Endodermal cell (in vitro differentiated cells): ENCODE results near the gene NPBWR2. TPM values are rescaled to one million over a fixed set of nuclear protein-coding genes. Genes with fewer than 3 reads are reported as not detected.
"Not testable (repeated sequence)": the region's sequence is repeated elsewhere in the genome, so short reads cannot be mapped to it uniquely, and the experiment has no call there.

Experiments
- DNase-seq: peaks from one replicate; pipeline ENCODE4 v3.0.0-alpha.2; 2017
- H3K27ac ChIP-seq: 2 replicates; pipeline ENCODE4 v1.5.1; 2013; ENCODE audit warnings: mild to moderate bottlenecking, low read depth, low read length, moderate library complexity
- H3K27me3 ChIP-seq: 2 replicates; pipeline ENCODE4 v1.6.1; 2013; ENCODE audit warnings: mild to moderate bottlenecking, low read length, moderate library complexity; ENCODE audit not compliant: insufficient read depth, control insufficient read depth, poor library complexity, severe bottlenecking
- H3K36me3 ChIP-seq: 2 replicates; pipeline ENCODE4 v1.7.0; 2013; ENCODE audit warnings: mild to moderate bottlenecking, low read length, moderate library complexity; ENCODE audit not compliant: control insufficient read depth, insufficient read depth
- H3K4me1 ChIP-seq: one replicate; pipeline ENCODE4 v1.7.0; 2013; ENCODE audit warnings: low read length; ENCODE audit not compliant: control insufficient read depth, insufficient read depth
- H3K4me3 ChIP-seq: 2 replicates; pipeline ENCODE4 v1.5.1; 2013; ENCODE audit warnings: mild to moderate bottlenecking, low read length, moderate library complexity
- H3K9ac ChIP-seq: 2 replicates; pipeline ENCODE4 v1.6.1; 2013; ENCODE audit warnings: mild to moderate bottlenecking, low read length, moderate library complexity; ENCODE audit not compliant: poor library complexity, severe bottlenecking; ENCODE audit errors: extremely low read depth
- H3K9me3 ChIP-seq: 2 replicates; pipeline ENCODE4 v1.6.1; 2013; ENCODE audit warnings: mild to moderate bottlenecking, low read length, moderate library complexity; ENCODE audit not compliant: control insufficient read depth
- H3K27ac Mint-ChIP-seq: 2 replicates; pipeline ENCODE4 v1.8.0; 2020; ENCODE audit warnings: mixed read lengths
- H3K27me3 Mint-ChIP-seq: 2 replicates; pipeline ENCODE4 v1.8.0; 2021; ENCODE audit warnings: mild to moderate bottlenecking, mixed read lengths; ENCODE audit not compliant: insufficient read depth
- H3K36me3 Mint-ChIP-seq: 2 replicates; pipeline ENCODE4 v1.8.0; 2020; ENCODE audit warnings: low read depth, mixed read lengths
- H3K4me1 Mint-ChIP-seq: 2 replicates; pipeline ENCODE4 v1.8.0; 2020; ENCODE audit warnings: mixed read lengths
- H3K4me3 Mint-ChIP-seq: 2 replicates; pipeline ENCODE4 v1.8.0; 2020; ENCODE audit warnings: mild to moderate bottlenecking, moderate library complexity, mixed read lengths
- H3K9me3 Mint-ChIP-seq: 2 replicates; pipeline ENCODE4 v1.8.0; 2020; ENCODE audit warnings: mild to moderate bottlenecking, mixed read lengths
- CTCF ChIP-seq: fragments of 200-600 bp; sonication (generic); conservative IDR thresholded peaks from 2 replicates; pipeline ENCODE4 v1.5.0; 2021; ENCODE audit warnings: antibody characterized with exemption, mild to moderate bottlenecking
- WGBS, 2 experiments: methylation state at CpG; one replicate each; pipeline versions ENCODE4 v1.1.5 to v1.1.7; 2013; ENCODE audit warnings: missing lambda C conversion rate in 2 of 2, mixed read lengths in 1 of 2; ENCODE audit not compliant: insufficient coverage in 1 of 2, insufficient read length in 1 of 2; 5-methylcytosine and 5-hydroxymethylcytosine counted together
- total RNA-seq, 2 donors: library from RNA; stranded (reverse); fragmentation: NEBNext Ultra II Directional in 1 of 2; extraction: Animal tissue kit (Norgen Biotek cat#: 25700) in 1 of 2; gene quantifications; 2 replicates in 1 of 2; 3 replicates in 1 of 2; pipeline ENCODE4 v1.2.1, GENCODE V29; 2021

NPBWR2 gene
- total RNA-seq, 2 donors from 2014 or later: not detected

GRCh38 chr20:64138276-64138815, 31.0 kb upstream of the NPBWR2 start:
- TF ChIP-seq CTCF: no peak
- no peak overlapping the region for H3K9ac ChIP-seq
- Mint-ChIP-seq H3K4me1 (peaks cover 5% of the 10 kb centered on the region), H3K36me3 (no peaks in the 10 kb centered on the region), H3K9me3 (no peaks in the 10 kb centered on the region), H3K27ac (no peak overlapping the region), H3K27me3 (no peaks in the 10 kb centered on the region), H3K4me3 (no peak overlapping the region)
- H3K4me3 ChIP-seq: no peak overlapping the region
- H3K36me3 ChIP-seq: no peaks in the 10 kb centered on the region
- no peaks in the 10 kb centered on the region for H3K9me3 ChIP-seq
- 90 to 97% methylated on average over 16 to 18 of the region's 18 CpGs for WGBS, 2 experiments
- no peak overlapping the region for H3K27ac ChIP-seq
- no peaks in the 10 kb centered on the region for H3K27me3 ChIP-seq
- no peaks in the 10 kb centered on the region for H3K4me1 ChIP-seq
- no peak for DNase-seq

GRCh38 chr20:64137598-64138031, 30.2 kb upstream of the NPBWR2 start:
- no peak overlapping the region for H3K27ac ChIP-seq
- Mint-ChIP-seq H3K9me3 (no peaks in the 10 kb centered on the region), H3K4me1 (peaks cover 5% of the 10 kb centered on the region), H3K4me3 (no peak overlapping the region), H3K36me3 (no peaks in the 10 kb centered on the region), H3K27me3 (no peaks in the 10 kb centered on the region), H3K27ac (no peak overlapping the region)
- 91 to 92% methylated on average over 6 of the region's 6 CpGs for WGBS, 2 experiments
- no peaks in the 10 kb centered on the region for H3K4me1 ChIP-seq
- no peak overlapping the region for H3K9ac ChIP-seq
- no peaks in the 10 kb centered on the region for H3K36me3 ChIP-seq
- no peak for TF ChIP-seq CTCF
- H3K27me3 ChIP-seq: no peaks in the 10 kb centered on the region
- no peak for DNase-seq
- H3K4me3 ChIP-seq: no peak overlapping the region
- no peaks in the 10 kb centered on the region for H3K9me3 ChIP-seq

GRCh38 chr20:64136004-64136710, 28.8 kb upstream of the NPBWR2 start:
- Mint-ChIP-seq H3K27me3 (no peaks in the 10 kb centered on the region), H3K4me3 (no peak overlapping the region), H3K36me3 (no peaks in the 10 kb centered on the region), H3K9me3 (no peaks in the 10 kb centered on the region), H3K4me1 (peaks cover 5% of the 10 kb centered on the region), H3K27ac (no peak overlapping the region)
- no peak for DNase-seq
- Histone ChIP-seq H3K36me3 (no peaks in the 10 kb centered on the region), H3K4me1 (no peaks in the 10 kb centered on the region), H3K4me3 (no peak overlapping the region), H3K27ac (no peak overlapping the region), H3K27me3 (no peaks in the 10 kb centered on the region), H3K9ac (no peak overlapping the region), H3K9me3 (no peaks in the 10 kb centered on the region)
- WGBS, 2 experiments: 91 to 93% methylated on average over 26 to 32 of the region's 32 CpGs
- TF ChIP-seq CTCF: no peak

GRCh38 chr20:64134744-64135143, 27.4 kb upstream of the NPBWR2 start:
- H3K27ac Mint-ChIP-seq, H3K4me1 ChIP-seq, H3K36me3 Mint-ChIP-seq, H3K27me3 ChIP-seq, H3K36me3 ChIP-seq, H3K27ac ChIP-seq, H3K9me3 Mint-ChIP-seq, H3K27me3 Mint-ChIP-seq, H3K4me1 Mint-ChIP-seq, H3K9me3 ChIP-seq, DNase-seq, H3K9ac ChIP-seq, H3K4me3 Mint-ChIP-seq, H3K4me3 ChIP-seq: not testable (repeated sequence)
- WGBS, 2 experiments: 91 to 92% methylated on average over 15 to 19 of the region's 20 CpGs
